Skeletal muscle tissue (tissue), 4 donors: ENCODE data around the gene HMHB1. TPM values are rescaled to one million over a fixed set of nuclear protein-coding genes. Genes with fewer than 3 reads are reported as not detected.
"Not testable (repeated sequence)": the region's sequence is repeated elsewhere in the genome, so short reads cannot be mapped to it uniquely, and the experiment has no call there.

ENCODE experiments used
- H3K27ac ChIP-seq: one replicate; pipeline ENCODE4 v1.7.0; 2013; ENCODE audit warnings: mild to moderate bottlenecking, low read depth, low read length, inconsistent platforms
- H3K27me3 ChIP-seq, 3 donors: one replicate each; pipeline ENCODE4 v1.7.0; 2013; ENCODE audit warnings: low read length in 3 of 3; ENCODE audit not compliant: control insufficient read depth in 3 of 3, insufficient read depth in 3 of 3
- H3K36me3 ChIP-seq, 3 donors: one replicate each; pipeline ENCODE4 v1.7.0; 2013; ENCODE audit warnings: low read length in 3 of 3; ENCODE audit not compliant: control insufficient read depth in 3 of 3, insufficient read depth in 3 of 3
- H3K4me1 ChIP-seq, 3 donors: one replicate each; pipeline ENCODE4 v1.7.0; 2013; ENCODE audit warnings: low read length in 3 of 3, mild to moderate bottlenecking in 3 of 3; ENCODE audit not compliant: control insufficient read depth in 3 of 3, insufficient read depth in 3 of 3
- H3K4me3 ChIP-seq, 3 donors: one replicate each; pipeline ENCODE4 v1.7.0; 2013; ENCODE audit warnings: low read length in 3 of 3
- H3K9ac ChIP-seq, 3 donors: one replicate each; pipeline ENCODE4 v1.7.0; 2013; ENCODE audit warnings: low read length in 3 of 3, mild to moderate bottlenecking in 3 of 3, moderate library complexity in 2 of 3, low read depth in 1 of 3
- H3K9me3 ChIP-seq, 3 donors: one replicate each; pipeline ENCODE4 v1.7.0; 2013; ENCODE audit warnings: low read length in 3 of 3; ENCODE audit not compliant: control insufficient read depth in 3 of 3
- total RNA-seq: library from RNA; depleted of rRNA; stranded (reverse); fragments of >200 nt; gene quantifications from one replicate; pipeline ENCODE4 v1.2.3, GENCODE V29; 2014
- donor health status: Osteomylitis.

The HMHB1 gene
- total RNA-seq, 1 donor from 2014 or later: not detected

DNA sequence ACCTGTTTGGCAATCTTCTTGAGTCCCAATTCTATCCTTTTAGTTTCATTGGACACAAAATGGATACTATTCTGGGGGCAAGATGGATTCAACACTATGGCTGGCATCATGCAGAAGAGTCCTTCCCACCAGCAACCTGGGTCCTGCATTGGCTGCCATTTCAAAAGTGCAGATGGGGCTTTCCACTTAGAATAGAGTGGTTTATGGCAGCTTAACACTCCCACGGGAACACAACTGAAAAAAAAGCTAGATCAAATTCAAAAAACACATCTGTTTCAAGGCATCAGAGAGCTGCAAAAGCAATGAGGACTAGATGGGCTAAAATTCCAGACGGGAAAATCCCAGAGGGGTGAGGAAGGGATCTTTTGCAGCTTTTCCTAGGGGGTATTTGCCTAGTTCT lies 11.2 kb upstream of the HMHB1 start:
- peaks cover 0 to 5% (median 0%) of the 10 kb centered on the region in 3 donors for H3K4me1 ChIP-seq
- H3K27me3 ChIP-seq: no peaks in the 10 kb centered on the region
- no peak overlapping the region for H3K4me3 ChIP-seq
- H3K27ac ChIP-seq: no peak overlapping the region
- no peaks in the 10 kb centered on the region for H3K9me3 ChIP-seq
- H3K9ac ChIP-seq: no peak overlapping the region
- no peaks in the 10 kb centered on the region for H3K36me3 ChIP-seq

DNA sequence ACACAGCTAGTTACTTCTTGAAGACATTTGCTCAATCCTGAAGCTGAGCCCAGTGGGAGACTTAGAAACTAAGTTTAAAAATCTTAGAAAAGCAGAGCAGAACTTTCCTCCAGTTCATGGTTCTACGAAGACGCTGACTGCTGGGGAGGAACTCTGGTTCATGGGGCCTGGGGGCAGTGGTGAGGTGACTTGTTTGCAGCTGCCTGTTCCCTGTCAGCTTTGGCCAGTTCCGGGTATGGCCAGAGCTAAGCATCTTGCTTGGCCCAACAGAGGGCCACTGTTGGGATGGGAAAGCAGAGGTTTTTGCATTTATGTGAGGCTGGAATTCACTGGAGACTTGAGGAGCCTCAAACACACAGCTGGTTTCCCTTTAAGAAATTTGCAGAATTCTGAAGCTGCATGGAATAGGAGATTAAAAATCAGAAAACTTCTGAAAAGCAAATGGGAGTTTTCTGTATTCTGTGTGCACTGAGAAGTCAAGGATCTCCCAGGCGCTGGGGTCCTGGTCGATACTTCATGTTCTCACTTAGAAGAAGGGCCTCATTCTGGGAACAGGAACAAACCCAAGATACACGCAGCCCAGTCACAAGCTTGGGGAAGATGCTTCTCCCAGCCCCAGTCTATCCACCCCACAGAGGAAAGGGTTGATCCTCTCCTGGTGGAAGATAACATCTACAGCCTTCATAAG lies 10.6 kb upstream of the HMHB1 start:
- H3K27me3 ChIP-seq: no peaks in the 10 kb centered on the region
- H3K4me3 ChIP-seq: no peak overlapping the region
- H3K4me1 ChIP-seq: peaks cover 0 to 6% (median 0%) of the 10 kb centered on the region in 3 donors
- no peak overlapping the region for H3K27ac ChIP-seq
- H3K9me3 ChIP-seq: no peaks in the 10 kb centered on the region
- H3K36me3 ChIP-seq: no peaks in the 10 kb centered on the region
- no peak overlapping the region for H3K9ac ChIP-seq

DNA sequence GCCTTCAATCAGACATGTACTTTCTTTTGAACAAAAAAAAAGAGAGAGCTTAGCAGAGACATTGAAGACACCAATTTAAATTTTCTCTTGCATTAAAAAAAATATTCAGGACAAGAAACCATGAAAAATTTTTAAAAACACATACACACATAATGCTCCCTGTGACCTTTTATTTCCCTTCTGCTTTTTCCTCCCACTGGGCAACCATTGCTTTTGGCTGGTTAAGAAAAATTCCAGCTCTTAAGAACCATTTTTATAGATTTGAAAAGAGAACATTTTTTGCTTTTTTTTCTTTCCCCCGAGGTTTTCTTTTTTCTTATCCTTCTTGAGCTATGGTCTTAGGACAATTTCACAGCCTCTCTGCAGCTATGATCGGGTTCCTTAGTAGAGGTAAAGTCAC lies 6.1 kb upstream of the HMHB1 start:
- no peaks in the 10 kb centered on the region for H3K27me3 ChIP-seq
- no peaks in the 10 kb centered on the region for H3K9me3 ChIP-seq
- H3K36me3 ChIP-seq: no peaks in the 10 kb centered on the region
- no peak overlapping the region for H3K27ac ChIP-seq
- H3K4me1 ChIP-seq: peaks cover 0 to 6% (median 0%) of the 10 kb centered on the region in 3 donors
- H3K4me3 ChIP-seq: no peak overlapping the region
- H3K9ac ChIP-seq: no peak overlapping the region

DNA sequence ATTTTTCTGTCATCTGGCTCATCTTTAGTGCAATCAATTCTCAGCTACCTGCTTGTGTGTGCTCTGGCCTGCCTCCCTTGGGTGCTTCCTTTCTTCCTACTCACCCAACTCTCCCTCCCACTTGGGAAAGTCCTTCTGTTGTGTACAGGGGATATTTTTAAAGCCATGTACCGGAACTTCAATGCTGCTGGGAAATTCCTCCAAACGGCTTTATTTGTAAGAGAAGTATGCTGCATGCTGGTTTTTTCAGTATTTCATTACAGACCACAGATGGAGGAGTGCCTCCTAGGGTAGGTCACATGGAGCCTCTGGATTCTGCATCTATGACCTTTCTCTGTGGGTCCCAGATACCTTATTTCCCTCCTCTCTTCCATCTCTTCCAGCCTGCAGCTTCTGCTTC lies 5.4 kb upstream of the HMHB1 start:
- no peak overlapping the region for H3K9ac ChIP-seq
- H3K4me3 ChIP-seq: no peak overlapping the region
- H3K36me3 ChIP-seq: no peaks in the 10 kb centered on the region
- H3K27me3 ChIP-seq: no peaks in the 10 kb centered on the region
- no peak overlapping the region for H3K27ac ChIP-seq
- H3K9me3 ChIP-seq: no peaks in the 10 kb centered on the region
- peaks cover 0 to 2% (median 0%) of the 10 kb centered on the region in 3 donors for H3K4me1 ChIP-seq

- Histone ChIP-seq H3K9me3 (no peaks in the 10 kb centered on the region), H3K27me3 (no peaks in the 10 kb centered on the region), H3K4me1 (peaks cover 0 to 5% (median 2%) of the 10 kb centered on the region in 3 donors), H3K36me3 (no peaks in the 10 kb centered on the region), H3K27ac (no peak overlapping the region), H3K4me3 (no peak overlapping the region), H3K9ac (no peak overlapping the region)
Observed at GRCh38 chr5:143807401-143807800, 4.6 kb upstream of the HMHB1 start.

GRCh38 chr5:143816370-143816769 lies 4.4 kb downstream of the HMHB1 start:
- H3K36me3 ChIP-seq, H3K9ac ChIP-seq, H3K27me3 ChIP-seq, H3K9me3 ChIP-seq, H3K27ac ChIP-seq, H3K4me3 ChIP-seq, H3K4me1 ChIP-seq: not testable (repeated sequence)

GRCh38 chr5:143819716-143820115 lies 7.8 kb downstream of the HMHB1 start:
- Histone ChIP-seq H3K4me3 (no peak overlapping the region), H3K9ac (no peak overlapping the region), H3K4me1 (peaks cover 0 to 13% (median 5%) of the 10 kb centered on the region in 3 donors), H3K36me3 (no peaks in the 10 kb centered on the region), H3K27me3 (no peaks in the 10 kb centered on the region), H3K9me3 (no peaks in the 10 kb centered on the region), H3K27ac (no peak overlapping the region)

GRCh38 chr5:143820451-143820850 lies 8.5 kb downstream of the HMHB1 start:
- no peak overlapping the region for H3K27ac ChIP-seq
- H3K36me3 ChIP-seq: no peaks in the 10 kb centered on the region
- H3K27me3 ChIP-seq: no peaks in the 10 kb centered on the region
- no peaks in the 10 kb centered on the region for H3K9me3 ChIP-seq
- peaks cover 0 to 17% (median 8%) of the 10 kb centered on the region in 3 donors for H3K4me1 ChIP-seq
- H3K9ac ChIP-seq: no peak overlapping the region
- no peak overlapping the region for H3K4me3 ChIP-seq

DNA sequence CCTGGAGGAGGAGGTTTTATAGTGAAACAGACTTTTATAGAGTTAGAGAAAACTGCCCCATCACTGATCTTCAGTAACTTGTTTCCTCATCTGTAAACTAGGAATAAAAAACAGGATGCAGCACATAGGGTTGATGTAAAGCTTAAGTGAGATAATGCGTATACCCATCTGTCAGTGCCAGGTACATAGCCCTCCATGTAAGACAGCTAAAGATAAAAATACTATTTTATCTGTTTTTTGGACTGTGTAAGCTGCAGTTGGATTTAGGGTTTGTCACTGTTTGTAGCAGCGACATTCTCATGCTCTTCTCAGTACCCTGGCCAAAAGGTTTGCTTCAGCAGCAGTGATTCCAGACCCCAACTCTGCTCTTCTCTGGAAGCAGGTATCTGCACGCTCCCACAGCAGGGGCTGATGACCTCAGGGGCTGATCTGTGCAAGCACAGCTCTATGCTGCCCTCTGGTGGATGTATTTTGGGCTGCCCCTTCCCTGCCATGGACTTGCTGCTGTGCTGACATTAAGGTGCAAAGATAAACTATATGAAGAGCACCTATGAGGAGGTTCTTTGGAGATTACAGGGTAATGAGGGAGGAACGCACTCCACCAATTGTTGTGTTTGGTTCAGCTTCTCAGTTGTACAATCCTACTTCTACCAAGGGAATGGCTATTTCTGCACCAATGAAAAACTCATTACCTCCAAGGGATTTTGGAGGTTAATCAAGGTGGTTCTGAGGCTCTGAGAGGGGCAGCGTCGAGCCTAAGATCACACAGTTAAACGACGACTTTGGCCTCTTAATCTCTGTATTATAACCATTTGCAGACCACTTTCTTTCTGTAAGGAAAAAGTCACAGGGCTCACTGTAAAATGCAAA lies 13.1 kb downstream of the HMHB1 start:
- H3K4me3 ChIP-seq: no peak overlapping the region
- no peaks in the 10 kb centered on the region for H3K27me3 ChIP-seq
- H3K9me3 ChIP-seq: no peaks in the 10 kb centered on the region
- no peaks in the 10 kb centered on the region for H3K36me3 ChIP-seq
- peaks cover 0 to 17% (median 8%) of the 10 kb centered on the region in 3 donors for H3K4me1 ChIP-seq
- no peak overlapping the region for H3K9ac ChIP-seq
- H3K27ac ChIP-seq: no peak overlapping the region

GRCh38 chr5:143826951-143827444 lies 15.0 kb downstream of the HMHB1 start:
- Histone ChIP-seq H3K9ac (no peak overlapping the region), H3K4me1 (peaks cover 0 to 12% (median 8%) of the 10 kb centered on the region in 3 donors), H3K4me3 (no peak overlapping the region), H3K36me3 (no peaks in the 10 kb centered on the region), H3K27ac (no peak overlapping the region), H3K27me3 (no peaks in the 10 kb centered on the region), H3K9me3 (no peaks in the 10 kb centered on the region)
